DMS 273 treated with DMSO at 0.1 percent for 48 hours (cell line): ENCODE results near the gene LAMA4.
"Not testable (repeated sequence)": the region's sequence is repeated elsewhere in the genome, so short reads cannot be mapped to it uniquely, and the experiment has no call there.

Experiments
- DNase-seq: peaks from one replicate; lab custom pipeline; 2025; lab: John Stamatoyannopoulos, UW

Gene LAMA4

GRCh38 chr6:112209131-112209530, 45.2 kb downstream of the LAMA4 start:
- no peak for DNase-seq

DNA sequence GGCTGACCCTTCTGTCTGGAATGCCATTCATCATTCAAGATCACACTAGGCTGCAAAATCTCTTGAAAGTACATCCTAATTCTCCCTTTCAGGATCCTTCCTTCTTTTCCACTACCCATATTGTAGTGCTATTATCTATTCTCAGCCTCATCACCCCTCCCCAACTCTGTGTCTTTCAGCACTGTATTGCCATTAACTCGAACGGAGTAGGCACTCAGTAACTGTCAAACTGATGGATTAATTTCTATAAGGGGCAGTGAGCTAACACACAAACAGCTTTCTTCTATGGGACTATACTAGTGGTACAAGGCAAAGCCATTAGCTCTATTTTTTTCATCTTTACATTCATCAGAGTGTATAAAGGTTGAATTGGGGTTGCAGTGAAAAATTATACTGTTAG, 46.6 kb downstream of the LAMA4 start:
- no peak for DNase-seq

DNA sequence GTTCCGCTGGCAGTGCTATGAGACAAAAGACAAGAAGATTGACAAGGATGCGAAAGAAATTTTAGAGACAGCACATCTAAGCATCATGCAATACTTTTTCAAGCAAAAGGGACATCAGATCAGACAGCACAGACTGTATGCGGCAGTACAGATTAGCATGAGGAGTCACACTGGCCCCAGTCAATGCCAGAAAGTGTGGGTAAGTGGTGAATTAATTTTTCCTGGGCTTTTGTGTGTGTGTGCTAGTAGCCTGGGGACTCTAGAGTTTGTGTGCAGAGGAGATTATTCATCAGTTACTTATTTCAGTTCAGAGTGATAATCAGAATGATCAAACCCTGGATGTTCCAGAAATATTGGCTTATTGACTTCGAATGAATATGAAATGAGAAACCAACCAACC, 47.2 kb downstream of the LAMA4 start:
- no peak for DNase-seq

GRCh38 chr6:112206110-112206458, 48.3 kb downstream of the LAMA4 start:
- DNase-seq = no peak

GRCh38 chr6:112205427-112206109, 48.8 kb downstream of the LAMA4 start:
- no peak for DNase-seq

GRCh38 chr6:112204350-112204706, 50.0 kb downstream of the LAMA4 start:
- DNase-seq = no peak

DNA sequence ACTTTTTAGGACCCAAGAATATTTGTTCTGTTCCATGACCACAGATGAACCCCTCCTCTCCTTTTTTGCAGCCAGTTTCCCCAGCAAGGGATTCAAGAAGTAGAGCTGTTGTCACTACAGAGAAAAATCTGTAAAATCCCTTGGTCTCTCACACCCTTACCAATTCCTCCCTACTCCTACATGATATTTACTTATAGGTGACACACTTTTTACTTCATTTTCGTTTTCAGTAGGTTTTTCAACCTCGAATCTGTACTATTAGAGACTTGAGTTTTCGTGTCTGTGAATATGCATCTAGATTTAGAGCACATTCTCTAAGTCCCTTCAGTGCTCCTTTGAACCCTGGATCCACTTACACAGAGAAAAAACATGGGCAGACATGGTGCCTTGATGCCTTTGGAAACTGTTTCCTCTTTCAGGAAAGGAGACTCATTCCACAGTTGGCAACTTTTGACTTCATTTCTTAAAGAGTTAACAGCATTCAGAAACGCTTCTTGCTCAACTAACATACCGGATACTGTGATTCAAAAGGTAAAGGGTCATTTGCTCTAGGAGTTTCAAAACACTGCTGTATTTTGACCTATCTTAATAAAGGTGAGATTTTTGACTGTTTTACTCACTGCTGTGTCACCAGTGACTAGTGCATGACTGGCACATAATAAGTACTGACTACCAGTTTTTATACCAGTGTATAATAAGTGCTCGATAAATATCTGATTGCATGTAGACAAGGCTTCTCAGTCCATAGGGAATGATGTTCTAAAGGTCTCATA, 50.6 kb downstream of the LAMA4 start:
- no peak for DNase-seq

- peak; percentile 98 for DNase-seq
These were observed 51.6 kb downstream of the LAMA4 start for GRCh38 chr6:112202639-112203341.

DNA sequence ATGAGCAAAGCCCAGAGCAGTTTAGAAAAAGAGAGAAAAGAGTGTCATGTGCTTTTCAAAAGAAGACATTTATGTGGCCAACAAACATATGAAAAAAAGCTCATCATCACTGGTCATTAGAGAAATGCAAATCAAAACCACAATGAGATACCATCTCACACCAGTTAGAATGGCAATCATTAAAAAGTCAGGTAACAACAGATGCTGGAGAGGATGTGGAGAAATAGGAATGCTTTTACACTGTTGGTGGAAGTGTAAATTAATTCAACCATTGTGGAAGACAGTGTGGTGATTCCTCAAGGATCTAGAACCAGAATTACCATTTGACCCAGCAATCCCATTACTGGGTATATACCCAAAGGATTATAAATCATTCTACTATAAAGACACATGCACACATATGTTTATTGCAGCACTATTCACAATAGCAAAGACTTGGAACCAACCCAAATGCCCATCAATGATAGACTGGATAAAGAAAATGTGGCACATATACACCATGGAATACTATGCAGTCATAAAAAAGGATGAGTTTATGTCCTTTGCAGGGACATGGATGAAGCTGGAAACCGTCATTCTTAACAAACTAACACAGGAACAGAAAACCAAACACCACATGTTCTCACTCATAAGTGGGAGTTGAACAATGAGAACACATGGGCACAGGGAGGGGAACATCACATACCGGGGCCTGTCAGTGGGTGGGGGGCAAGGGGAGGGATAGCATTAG, 54.0 kb downstream of the LAMA4 start:
- DNase-seq = not testable (repeated sequence)

GRCh38 chr6:112199001-112199403, 55.4 kb downstream of the LAMA4 start:
- no peak for DNase-seq

DNA sequence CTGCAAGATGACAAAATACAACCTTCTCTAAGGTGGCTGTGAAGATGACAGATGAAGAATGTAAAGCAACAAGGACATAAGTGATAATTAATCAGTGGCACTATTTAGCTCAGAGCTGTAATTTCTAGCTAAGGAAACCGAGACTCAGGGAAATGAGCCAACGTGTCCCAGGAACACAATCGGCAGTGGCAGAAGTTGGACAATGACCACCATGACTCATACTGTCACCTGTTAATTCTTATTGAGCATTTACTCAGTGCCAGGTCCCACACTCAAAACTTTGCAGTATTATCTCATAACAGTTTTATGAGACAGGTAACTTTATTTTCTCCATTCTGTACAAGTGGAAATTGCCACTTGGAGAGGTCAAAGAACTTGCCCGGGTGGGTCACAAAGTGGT, 55.8 kb downstream of the LAMA4 start:
- DNase-seq = no peak

DNA sequence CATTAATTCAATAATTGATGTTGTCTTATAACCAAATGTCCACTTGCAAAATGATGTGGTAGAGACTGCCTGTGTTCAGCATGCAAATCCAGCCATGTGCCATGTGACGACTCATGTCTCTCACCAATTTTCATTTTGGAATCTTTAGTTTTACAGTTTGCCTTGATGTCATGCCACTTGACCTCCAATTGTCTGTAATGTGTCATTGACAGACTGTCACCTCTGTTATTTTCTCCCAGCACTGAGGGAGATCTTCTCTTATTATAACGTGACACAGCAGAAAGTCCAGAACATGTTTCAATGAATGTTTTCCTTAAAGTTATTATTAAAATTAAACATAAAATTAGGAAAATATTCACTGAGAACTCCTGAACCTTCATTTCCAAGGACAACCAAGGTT, 56.7 kb downstream of the LAMA4 start:
- no peak for DNase-seq

GRCh38 chr6:112196306-112196705, 58.1 kb downstream of the LAMA4 start:
- DNase-seq = no peak

- DNase-seq = no peak
These were observed 59.2 kb downstream of the LAMA4 start for GRCh38 chr6:112195166-112195565.

- no peak for DNase-seq
These were observed 59.9 kb downstream of the LAMA4 start for GRCh38 chr6:112194511-112194910.

GRCh38 chr6:112193535-112194051, 60.8 kb downstream of the LAMA4 start:
- DNase-seq = no peak

DNA sequence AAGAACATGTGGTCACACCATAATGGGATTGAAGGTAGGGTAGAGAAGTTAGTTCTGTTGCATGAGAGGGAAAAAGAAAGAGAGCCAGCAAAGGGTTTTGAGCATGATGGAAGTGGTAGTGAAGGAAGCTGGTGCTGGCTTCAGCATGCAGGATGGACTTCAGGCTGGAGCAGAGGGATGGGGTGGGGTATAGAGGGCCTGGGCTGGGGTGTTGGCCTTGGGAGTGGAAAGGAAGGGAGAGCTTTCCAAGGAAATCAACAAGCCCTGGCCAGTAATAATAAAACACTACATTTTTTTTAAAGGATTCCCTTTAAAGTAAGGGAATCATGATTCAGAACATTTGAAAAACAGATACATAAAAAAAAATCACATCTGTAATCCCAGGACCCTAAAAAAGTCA, 61.2 kb downstream of the LAMA4 start:
- DNase-seq = no peak

GRCh38 chr6:112191509-112192020, 62.8 kb downstream of the LAMA4 start:
- no peak for DNase-seq

DNA sequence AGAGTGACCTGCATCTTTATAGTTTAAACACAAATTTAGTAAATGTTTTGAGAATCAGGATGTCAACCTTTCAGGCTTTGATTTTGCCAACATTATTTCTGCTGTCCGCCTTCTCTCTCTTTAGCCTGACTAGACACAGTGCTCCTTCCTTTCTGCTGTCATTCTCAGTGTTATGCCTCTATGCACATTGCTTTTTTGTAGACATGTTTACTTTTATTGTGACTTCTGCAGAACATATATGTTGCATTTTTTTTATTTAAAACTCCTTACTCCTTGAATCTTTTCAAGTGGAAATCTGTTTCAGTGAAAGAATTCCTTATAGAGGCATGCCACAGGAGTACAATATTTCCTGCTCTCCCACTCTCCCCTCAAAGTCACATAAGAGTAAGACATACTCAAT, 64.2 kb downstream of the LAMA4 start:
- DNase-seq = no peak

DNA sequence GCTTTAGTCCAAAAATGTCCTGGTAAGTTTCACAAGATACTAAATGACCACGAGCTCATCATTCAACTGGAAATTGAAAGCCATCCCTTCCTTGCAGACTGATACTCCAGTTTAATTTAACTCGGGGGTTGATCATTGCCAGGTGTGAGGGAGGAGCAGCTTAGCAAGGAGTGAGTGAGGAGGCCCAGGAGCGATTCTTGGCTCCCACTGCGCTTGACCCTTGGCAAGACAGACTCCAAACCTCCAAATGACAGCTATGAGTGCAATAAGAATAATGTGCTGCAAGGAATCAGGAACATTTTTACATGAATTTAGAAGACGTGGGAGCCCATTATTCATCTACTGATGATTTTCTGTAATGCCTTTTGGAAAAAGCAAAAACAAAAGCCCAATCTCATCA, 64.9 kb downstream of the LAMA4 start:
- DNase-seq = no peak

- DNase-seq = no peak
These were observed 65.5 kb downstream of the LAMA4 start for GRCh38 chr6:112188906-112189305.

GRCh38 chr6:112187736-112188135, 66.6 kb downstream of the LAMA4 start:
- no peak for DNase-seq
